H54 (cell line): ENCODE measurements around the gene PHF1.

ENCODE experiments used
- DNase-seq: peaks from one replicate; pipeline ENCODE4 v3.0.0; 2011; ENCODE audit warnings: low spot score, mixed read lengths; ENCODE audit not compliant: insufficient read length
- FAIRE-seq: peaks from 3 replicates; lab custom pipeline; 2011; peaks lifted over from hg19 to GRCh38; lab: Jason Lieb, UNC
- POLR2A ChIP-seq: IDR thresholded peaks from 2 replicates; pipeline ENCODE4 v1.6.1; 2011; ENCODE audit warnings: low read depth, mild to moderate bottlenecking, low read length

The PHF1 gene

DNA sequence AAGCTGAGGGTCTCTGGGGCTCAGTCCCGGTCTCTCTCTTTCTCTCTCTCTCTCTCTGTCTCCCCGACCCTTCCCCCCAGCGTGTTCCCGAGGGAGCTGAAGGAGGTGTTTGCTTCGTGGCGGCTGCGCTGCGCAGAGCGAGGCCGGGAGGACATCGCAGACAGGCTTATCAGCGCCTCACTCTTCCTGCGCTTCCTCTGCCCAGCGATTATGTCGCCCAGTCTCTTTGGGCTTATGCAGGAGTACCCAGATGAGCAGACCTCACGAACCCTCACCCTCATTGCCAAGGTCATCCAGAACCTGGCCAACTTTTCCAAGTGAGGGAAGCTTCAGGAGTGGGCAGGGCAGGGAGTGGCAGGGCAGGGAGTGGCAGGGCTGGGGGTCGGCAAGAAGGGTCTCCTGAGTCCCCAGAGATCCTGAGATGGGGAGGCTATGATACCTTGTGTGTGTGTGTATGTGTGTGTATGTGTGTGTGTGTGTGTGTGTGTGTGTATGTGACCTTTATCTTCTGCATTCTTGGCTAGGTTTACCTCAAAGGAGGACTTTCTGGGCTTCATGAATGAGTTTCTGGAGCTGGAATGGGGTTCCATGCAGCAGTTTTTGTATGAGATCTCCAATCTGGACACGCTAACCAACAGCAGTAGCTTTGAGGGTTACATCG lies 30.0 kb downstream of the PHF1 start:
- DNase-seq = no peak
- no peak for TF ChIP-seq POLR2A

DNA sequence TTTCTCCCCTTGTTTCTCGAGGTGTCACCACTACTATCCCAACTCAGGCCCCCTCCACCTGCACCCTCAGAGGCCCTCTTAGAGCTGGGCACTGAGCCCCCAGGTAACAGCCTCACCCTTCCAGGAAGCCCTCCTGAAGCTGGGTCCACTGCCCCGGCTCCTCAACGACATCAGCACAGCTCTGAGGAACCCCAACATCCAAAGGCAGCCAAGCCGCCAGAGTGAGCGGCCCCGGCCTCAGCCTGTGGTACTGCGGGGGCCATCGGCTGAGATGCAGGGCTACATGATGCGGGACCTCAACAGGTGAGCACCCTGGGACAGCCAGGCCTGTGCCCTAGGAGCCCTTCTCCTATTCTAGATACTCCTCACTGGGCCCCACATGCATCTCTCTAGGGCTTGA lies 30.6 kb downstream of the PHF1 start:
- TF ChIP-seq POLR2A = no peak
- no peak for DNase-seq
- FAIRE-seq = no peak

More for the DNA sequence above, 30.0 kb downstream of the PHF1 start:
- no peak for FAIRE-seq

DNA sequence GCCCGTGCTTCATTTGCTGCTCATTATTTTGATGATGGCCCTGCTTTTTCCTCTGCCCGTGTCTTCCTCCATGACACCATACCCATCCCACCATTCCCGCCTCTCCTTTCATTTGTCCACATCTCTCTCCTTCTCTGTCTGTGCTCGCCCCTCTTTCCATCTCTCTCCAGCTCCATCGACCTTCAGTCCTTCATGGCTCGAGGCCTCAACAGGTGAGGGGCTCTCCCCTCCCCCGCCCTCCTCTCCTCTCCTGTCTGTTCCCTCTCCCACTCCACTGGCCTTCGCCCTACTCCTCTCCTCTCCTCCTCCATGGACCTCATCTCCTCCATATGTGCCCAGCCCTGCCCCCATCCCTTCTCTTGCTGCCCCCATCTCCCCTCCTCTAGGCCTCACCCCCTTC lies 31.5 kb downstream of the PHF1 start:
- FAIRE-seq (no peak), DNase-seq (no peak)
- TF ChIP-seq POLR2A = no peak

DNA sequence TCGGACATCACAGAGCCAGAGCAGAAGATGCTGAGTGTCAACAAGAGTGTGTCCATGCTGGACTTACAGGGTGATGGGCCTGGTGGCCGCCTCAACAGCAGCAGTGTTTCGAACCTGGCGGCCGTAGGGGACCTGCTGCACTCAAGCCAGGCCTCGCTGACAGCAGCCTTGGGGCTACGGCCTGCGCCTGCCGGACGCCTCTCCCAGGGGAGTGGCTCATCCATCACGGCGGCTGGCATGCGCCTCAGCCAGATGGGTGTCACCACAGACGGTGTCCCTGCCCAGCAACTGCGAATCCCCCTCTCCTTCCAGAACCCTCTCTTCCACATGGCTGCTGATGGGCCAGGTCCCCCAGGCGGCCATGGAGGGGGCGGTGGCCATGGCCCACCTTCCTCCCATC lies 32.2 kb downstream of the PHF1 start:
- no peak for TF ChIP-seq POLR2A
- DNase-seq (no peak), FAIRE-seq (no peak)

DNA sequence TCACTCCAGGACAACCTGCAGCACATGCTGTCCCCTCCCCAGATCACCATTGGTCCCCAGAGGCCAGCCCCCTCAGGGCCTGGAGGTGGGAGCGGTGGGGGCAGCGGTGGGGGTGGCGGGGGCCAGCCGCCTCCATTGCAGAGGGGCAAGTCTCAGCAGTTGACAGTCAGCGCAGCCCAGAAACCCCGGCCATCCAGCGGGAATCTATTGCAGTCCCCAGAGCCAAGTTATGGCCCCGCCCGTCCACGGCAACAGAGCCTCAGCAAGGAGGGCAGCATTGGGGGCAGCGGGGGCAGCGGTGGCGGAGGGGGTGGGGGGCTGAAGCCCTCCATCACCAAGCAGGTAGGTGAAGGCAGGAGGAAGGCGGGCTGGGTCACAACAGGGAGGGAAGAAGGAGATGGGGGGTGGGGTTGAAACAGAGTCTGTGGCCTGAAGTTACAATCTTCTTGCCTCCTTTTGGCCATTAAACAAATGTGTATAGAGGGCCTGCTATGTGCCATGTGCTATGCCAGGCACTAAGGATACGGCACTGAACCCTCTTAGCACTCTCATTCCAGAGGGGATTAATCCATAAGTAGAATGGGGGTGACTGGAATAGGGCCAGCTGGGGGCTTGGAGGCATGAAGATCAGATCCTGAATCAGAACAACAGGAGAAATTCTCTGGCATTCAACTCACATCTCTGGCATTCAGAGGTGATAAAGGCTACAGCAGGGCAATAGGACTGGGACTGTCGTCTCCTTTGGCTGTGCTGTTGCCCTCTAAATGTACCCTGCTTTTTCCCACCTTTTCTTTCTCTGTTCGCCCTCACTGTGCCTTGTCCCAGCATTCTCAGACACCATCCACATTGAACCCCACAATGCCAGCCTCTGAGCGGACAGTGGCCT lies 33.0 kb downstream of the PHF1 start:
- no peak for TF ChIP-seq POLR2A
- DNase-seq (no peak), FAIRE-seq (no peak)

DNA sequence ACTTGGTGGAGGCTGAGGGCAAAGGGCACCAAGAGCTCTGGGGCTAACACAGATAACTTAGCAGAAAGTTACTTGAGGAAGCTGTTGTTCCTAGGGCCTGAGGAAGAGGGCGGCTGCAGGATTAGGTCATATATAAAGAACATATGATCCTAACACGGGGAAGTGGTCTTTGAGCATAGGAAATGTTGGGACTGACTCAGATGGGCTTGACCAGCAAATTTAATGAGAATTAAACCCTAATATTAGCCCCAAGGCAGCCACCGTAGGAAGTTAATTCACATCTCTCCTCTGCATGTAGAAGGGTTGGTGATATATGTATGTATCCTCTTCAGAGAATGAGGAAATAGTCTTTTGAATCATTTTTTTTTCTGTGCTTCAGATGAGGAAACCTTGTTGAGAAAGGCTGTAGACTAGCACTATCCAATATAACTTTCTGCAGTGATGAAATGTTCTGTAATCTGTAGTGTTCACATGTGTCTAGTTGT lies 34.3 kb downstream of the PHF1 start:
- DNase-seq (no peak), FAIRE-seq (no peak)
- no peak for TF ChIP-seq POLR2A

DNA sequence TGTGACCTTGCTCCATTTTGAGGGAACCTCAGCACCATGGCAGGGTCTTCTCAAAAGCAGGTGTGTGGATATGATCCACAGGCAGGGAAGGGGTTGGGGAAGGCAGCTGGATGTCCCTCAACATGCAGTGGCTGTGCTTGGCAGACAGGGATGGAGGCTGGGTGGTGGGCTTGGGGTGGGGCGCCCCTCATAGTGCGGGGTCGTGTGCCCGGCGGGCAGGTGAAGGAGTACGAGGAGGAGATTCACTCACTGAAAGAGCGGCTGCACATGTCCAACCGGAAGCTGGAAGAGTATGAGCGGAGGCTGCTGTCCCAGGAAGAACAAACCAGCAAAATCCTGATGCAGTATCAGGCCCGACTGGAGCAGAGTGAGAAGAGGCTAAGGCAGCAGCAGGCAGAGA lies 35.5 kb downstream of the PHF1 start:
- no peak for FAIRE-seq
- no peak for TF ChIP-seq POLR2A

DNA sequence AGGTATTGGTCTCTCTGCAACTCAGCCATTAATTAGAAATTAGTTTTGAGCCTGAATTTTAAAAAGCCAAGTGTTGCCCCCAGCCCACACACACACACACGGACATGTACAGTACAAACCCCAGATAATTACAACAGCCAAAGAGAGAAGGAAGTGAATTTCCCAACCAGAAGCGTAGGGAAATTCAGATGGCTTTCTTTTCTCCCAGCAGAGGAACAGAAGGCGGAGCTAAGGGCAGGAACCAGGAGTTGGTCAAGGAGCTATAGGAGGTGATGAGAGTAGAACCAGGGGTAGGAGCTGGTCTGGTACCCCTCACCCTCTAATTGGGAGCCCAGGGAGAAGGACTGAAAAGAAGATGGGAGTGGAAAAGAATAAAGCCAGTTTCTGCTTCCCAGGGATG lies 39.6 kb downstream of the PHF1 start:
- no peak for DNase-seq
- FAIRE-seq = no peak
- no peak for TF ChIP-seq POLR2A

More for the DNA sequence above, 35.5 kb downstream of the PHF1 start:
- no peak for DNase-seq

DNA sequence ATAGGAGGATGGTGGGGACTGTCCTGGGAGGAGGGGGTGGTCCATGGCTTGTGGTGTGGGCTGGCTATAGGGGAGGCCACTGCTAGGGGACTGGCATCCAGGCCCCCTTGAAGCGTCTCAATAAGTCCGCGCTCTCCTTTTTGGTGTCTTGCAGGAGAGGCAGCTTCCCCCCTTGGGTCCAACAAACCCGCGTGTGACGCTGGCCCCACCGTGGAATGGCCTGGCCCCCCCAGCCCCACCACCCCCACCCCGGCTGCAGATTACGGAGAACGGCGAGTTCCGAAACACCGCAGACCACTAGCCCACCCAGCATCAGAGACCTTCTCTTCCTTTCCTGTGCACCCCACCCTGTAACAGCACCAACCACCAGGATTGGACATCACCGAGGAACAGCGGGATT lies 40.8 kb downstream of the PHF1 start:
- no peak for TF ChIP-seq POLR2A
- no peak for DNase-seq
- FAIRE-seq = no peak

DNA sequence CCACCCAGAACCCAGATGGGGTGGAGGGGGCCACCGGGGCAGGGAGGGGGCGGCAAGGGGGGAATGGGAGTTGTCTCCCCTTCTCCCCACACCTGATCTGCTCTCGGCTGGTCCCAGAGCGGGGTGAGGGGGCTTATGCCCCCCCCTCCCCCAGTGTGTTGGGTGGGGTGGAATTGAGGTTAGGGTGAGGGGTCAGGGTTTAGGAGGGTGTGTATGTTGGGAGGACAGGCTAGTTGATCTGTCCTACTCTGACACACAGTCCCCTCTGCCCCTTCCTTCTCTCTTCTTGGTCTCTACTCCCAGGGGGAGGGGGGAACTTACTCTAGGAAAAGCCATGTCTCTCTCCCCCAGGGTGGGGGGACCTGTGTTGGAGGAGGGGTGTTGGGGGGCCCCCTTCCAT lies 41.7 kb downstream of the PHF1 start:
- DNase-seq (no peak), FAIRE-seq (no peak)
- TF ChIP-seq POLR2A = no peak

DNA sequence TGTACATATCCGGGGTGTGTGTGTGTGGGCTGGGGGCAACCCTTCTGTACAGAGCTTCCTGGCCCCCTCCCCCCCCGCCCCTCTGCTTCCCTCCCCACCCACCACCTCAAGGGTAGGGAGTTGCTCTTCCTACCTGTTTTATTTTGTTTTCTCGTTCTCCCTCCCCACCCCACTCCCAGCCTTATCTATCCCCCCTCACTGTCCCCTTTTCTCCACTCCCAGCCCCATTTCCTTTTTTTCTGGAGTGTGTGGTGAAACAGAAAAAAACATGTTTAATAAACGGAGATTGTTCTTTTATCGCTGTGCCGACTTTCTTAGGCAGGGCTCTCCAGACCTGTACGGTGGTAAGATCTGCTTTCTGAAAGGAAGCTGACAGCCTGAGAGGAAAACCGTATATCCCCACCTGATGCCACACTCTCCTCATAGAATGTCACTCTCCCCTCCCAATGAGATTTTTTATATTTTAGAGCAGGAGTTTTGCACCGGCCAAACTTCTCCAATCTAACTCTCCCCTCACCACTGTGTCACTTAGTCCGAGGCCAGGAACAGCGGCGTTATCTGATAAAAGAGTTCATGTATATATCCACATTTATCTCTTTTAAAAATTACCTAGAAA lies 42.7 kb downstream of the PHF1 start:
- FAIRE-seq (no peak), DNase-seq (no peak)
- no peak for TF ChIP-seq POLR2A

DNA sequence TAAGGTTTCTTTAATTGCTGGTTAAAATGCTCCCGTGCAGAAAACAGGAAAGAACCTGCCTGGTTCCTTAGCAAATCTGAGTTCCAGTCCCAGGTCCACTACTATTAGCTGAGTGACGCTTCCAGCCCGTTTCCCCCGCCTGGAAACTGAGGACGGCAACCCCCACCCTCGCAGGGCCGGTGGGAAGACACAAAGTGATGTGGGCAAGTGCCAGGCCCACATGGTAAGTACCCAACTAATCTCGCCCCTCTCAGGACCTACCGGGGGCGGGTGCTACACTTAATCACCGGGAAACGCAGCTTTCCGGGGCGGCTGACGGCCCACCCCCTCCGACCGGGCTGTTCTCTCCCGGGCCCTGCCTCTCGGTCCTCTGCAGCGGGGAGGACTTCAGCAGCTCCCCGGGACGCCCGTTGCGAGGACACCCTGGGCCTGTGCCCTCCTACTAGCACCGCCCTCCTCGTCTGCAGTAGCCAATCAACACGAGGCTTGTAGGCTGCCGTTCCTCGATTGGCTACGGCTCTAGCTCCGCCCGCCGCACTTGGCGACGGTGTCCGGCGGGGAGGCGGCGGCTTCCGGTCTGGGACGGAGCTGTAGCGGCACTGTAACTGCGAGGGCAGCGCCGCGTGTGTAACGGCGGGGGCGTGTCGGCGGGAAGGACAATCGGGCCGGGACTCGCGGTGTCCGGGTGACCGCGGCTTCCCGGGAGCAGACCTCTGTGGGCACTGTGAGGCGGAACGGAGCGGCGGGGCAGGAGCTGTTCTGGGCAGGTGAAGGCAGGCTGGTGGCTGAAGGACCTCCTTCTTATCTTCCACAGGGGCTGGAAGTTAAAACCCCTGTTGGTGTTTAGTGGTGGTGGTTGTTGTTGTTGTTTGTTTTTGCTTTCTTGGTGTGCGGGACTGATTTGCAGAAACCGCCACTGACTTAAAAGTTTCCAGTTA lies 43.5 kb downstream of the PHF1 start, which contains the start of gene ZBTB9:
Gene ZBTB9 (plus strand): TSS at position 568 of the 938 bp plus-strand sequence. CDS start 525 bp downstream, outside the sequence.
- TF ChIP-seq POLR2A = peak; percentile 76
- FAIRE-seq (peak; percentile 92), DNase-seq (peak; percentile 98)

DNA sequence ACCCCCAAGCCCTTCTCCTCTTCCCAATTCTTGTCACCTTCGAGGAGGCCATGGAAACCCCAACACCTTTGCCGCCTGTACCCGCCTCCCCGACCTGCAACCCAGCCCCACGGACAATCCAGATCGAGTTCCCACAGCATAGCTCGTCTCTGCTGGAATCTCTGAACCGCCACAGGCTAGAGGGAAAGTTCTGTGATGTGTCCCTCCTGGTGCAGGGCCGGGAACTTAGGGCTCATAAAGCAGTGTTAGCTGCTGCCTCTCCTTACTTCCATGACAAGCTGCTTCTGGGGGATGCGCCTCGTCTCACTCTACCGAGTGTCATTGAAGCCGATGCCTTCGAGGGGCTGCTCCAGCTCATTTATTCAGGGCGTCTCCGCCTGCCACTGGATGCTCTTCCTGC lies 44.2 kb downstream of the PHF1 start:
- DNase-seq = no peak
- TF ChIP-seq POLR2A = no peak
- FAIRE-seq = no peak

DNA sequence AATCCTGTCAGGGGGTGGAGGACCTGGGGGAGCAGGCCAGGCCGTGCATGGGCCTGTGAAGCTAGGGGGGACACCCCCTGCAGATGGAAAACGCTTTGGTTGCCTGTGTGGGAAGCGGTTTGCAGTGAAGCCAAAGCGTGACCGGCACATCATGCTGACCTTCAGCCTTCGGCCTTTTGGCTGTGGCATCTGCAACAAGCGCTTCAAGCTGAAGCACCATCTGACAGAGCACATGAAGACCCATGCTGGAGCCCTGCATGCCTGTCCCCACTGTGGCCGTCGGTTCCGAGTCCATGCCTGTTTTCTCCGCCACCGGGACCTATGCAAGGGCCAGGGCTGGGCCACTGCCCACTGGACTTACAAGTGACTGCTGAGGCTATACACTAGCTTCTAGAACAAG lies 45.3 kb downstream of the PHF1 start:
- FAIRE-seq (no peak), DNase-seq (no peak)
- TF ChIP-seq POLR2A = no peak
